Left lung (tissue), 10 donors: ENCODE data around the gene FAM135A. TPM values are rescaled to one million over a fixed set of nuclear protein-coding genes. Genes with fewer than 3 reads are reported as not detected.
A peak's percentile ranks its signal among the peaks of the same experiment; 100 is the strongest.

ENCODE experiments used
- ATAC-seq: fragments of 200-7000 bp; cut with Tn5 transposase; one replicate; pipeline ENCODE4 v1.9.1; 2020; ENCODE audit warnings: moderate library complexity
- DNase-seq, 4 donors: peaks; one replicate each; pipeline ENCODE4 v3.0.0-alpha.2; 2013 to 2020
- H3K27ac ChIP-seq, 2 donors: fragments of 200-600 bp; sonication (generic) in 1 of 2; one replicate each; pipeline versions ENCODE4 v1.5.0 to v1.8.0; 2020 to 2021
- H3K27me3 ChIP-seq, 2 donors: fragments of 200-600 bp; sonication (generic) in 1 of 2; one replicate each; pipeline versions ENCODE4 v1.5.0 to v1.8.0; 2020 to 2021
- H3K36me3 ChIP-seq, 2 donors: fragments of 200-600 bp; sonication (generic) in 1 of 2; one replicate each; pipeline versions ENCODE4 v1.5.0 to v1.8.0; 2020 to 2021
- H3K4me1 ChIP-seq, 2 donors: fragments of 200-600 bp; one replicate each; pipeline ENCODE4 v1.8.0; 2021
- H3K4me3 ChIP-seq, 2 donors: fragments of 200-600 bp; sonication (generic) in 1 of 2; one replicate each; pipeline versions ENCODE4 v1.5.0 to v1.8.0; 2020 to 2021; ENCODE audit warnings: mild to moderate bottlenecking in 1 of 2
- H3K9me3 ChIP-seq, 2 donors: fragments of 200-600 bp; sonication (generic) in 1 of 2; one replicate each; pipeline versions ENCODE4 v1.5.0 to v1.8.0; 2020 to 2021
- CTCF ChIP-seq, 2 donors: fragments of 200-600 bp; sonication (generic) in 1 of 2; IDR thresholded peaks; one replicate each; pipeline versions ENCODE4 v1.5.0 to v1.8.0; 2021; ENCODE audit warnings: antibody characterized with exemption in 2 of 2
- intact Hi-C, 2 donors: fragments of 100-400 bp; cut with DNase I; formaldehyde crosslinking; loops; one replicate each; pipeline versions ENCODE4 v1.11.2 to v1.14.2; 2022
- polyA plus RNA-seq, 6 donors: library from polyadenylated mRNA; unstranded; fragments of 120-200 nt; gene quantifications; one replicate each; pipeline ENCODE4 v1.2.1, GENCODE V29; 2013; ENCODE audit not compliant: insufficient read length in 6 of 6
- total RNA-seq, 2 donors: library from RNA; stranded (reverse); fragmentation: NEBNext Ultra II Directional; extraction: Animal tissue kit (Norgen Biotek cat#: 25700); gene quantifications; one replicate each; pipeline ENCODE4 v1.2.1, GENCODE V29; 2021
- donor health status: DM: no; HTN: yes; CAD: no.
- donor health status: DM: no; HTN: no; CAD: no.

Gene FAM135A
- total and polyA plus RNA-seq, 8 donors = 21.9 to 28.8 (median 25.8) TPM

GRCh38 chr6:70563530-70563929 is 150.2 kb downstream of the FAM135A start:
- no peak for ATAC-seq
- DNase-seq = no peak
- H3K36me3 ChIP-seq = no peaks in the 10 kb centered on the region
- no peak for TF ChIP-seq CTCF (IDR thresholded peaks at IDR 0.05)
- intact Hi-C loops = no loop called here
- no peak overlapping the region for H3K27ac ChIP-seq
- no peaks in the 10 kb centered on the region for H3K9me3 ChIP-seq
- H3K27me3 ChIP-seq = no peaks in the 10 kb centered on the region
- H3K4me1 ChIP-seq = peaks cover 0 to 16% of the 10 kb centered on the region in 2 donors
- H3K4me3 ChIP-seq = no peak overlapping the region

- H3K36me3 ChIP-seq = no peaks in the 10 kb centered on the region
- ATAC-seq (peak; percentile 100), DNase-seq (peak; percentile 89 to 99 (median 94))
- TF ChIP-seq CTCF (IDR thresholded peaks at IDR 0.05) = peak in 1 of 2 donors; percentile 28
- peaks cover 0 to 16% of the 10 kb centered on the region in 2 donors for H3K4me1 ChIP-seq
- intact Hi-C loops = no loop called here
- H3K9me3 ChIP-seq = no peaks in the 10 kb centered on the region
- no peaks in the 10 kb centered on the region for H3K27me3 ChIP-seq
- H3K27ac ChIP-seq = peak within 1 kb of the TSS; percentile 88
- peak within 1 kb of the TSS; percentile 84 to 85 for H3K4me3 ChIP-seq
These were observed 153.6 kb downstream of the FAM135A start, which contains the start of gene SDHAF4 for GRCh38 chr6:70566751-70567382. Gene SDHAF4 (plus strand): TSS chr6:70566930. CDS start chr6:70566941, 11 bp downstream.

- no peak for TF ChIP-seq CTCF (IDR thresholded peaks at IDR 0.05)
- peaks cover 0 to 4% of the 10 kb centered on the region in 2 donors for H3K36me3 ChIP-seq
- intact Hi-C loops = no loop called here
- no peak overlapping the region for H3K4me3 ChIP-seq
- no peaks in the 10 kb centered on the region for H3K27me3 ChIP-seq
- ATAC-seq = no peak
- no peak overlapping the region for H3K27ac ChIP-seq
- H3K4me1 ChIP-seq = no peaks in the 10 kb centered on the region
- H3K9me3 ChIP-seq = no peaks in the 10 kb centered on the region
- no peak for DNase-seq
These were observed 161.3 kb downstream of the FAM135A start for GRCh38 chr6:70574643-70575042.

GRCh38 chr6:70575899-70576495 is 162.7 kb downstream of the FAM135A start:
- Histone ChIP-seq H3K4me3 (no peak overlapping the region), H3K9me3 (no peaks in the 10 kb centered on the region), H3K27me3 (no peaks in the 10 kb centered on the region), H3K4me1 (no peaks in the 10 kb centered on the region), H3K27ac (peak overlapping the region in 1 of 2 donors; percentile 37), H3K36me3 (peaks cover 0 to 16% of the 10 kb centered on the region in 2 donors)
- TF ChIP-seq CTCF (IDR thresholded peaks at IDR 0.05) = no peak
- intact Hi-C loops = no loop called here
- DNase-seq (peak in 2 of 4 donors; percentile 41 to 48), ATAC-seq (peak; percentile 86)

- Histone ChIP-seq H3K27me3 (no peaks in the 10 kb centered on the region), H3K27ac (no peak overlapping the region), H3K9me3 (no peaks in the 10 kb centered on the region), H3K36me3 (peaks cover 0 to 44% of the 10 kb centered on the region in 2 donors), H3K4me1 (no peaks in the 10 kb centered on the region), H3K4me3 (no peak overlapping the region)
- ATAC-seq (no peak), DNase-seq (no peak)
- no peak for TF ChIP-seq CTCF (IDR thresholded peaks at IDR 0.05)
- intact Hi-C loops = no loop called here
These were observed 172.8 kb downstream of the FAM135A start for GRCh38 chr6:70586114-70586513.
